Loucy (cell line): ENCODE measurements around the gene SCRT2.

Experiments
- H2AFZ ChIP-seq: fragments of 200-600 bp; sonication (generic); 2 replicates; pipeline ENCODE4 v1.6.0; 2016; ENCODE audit warnings: antibody characterized with exemption, mild to moderate bottlenecking, low read length, moderate library complexity
- H3F3A ChIP-seq: fragments of 200-600 bp; 2 replicates; pipeline ENCODE4 v1.6.0; 2016; ENCODE audit warnings: antibody characterized with exemption, low read depth, mild to moderate bottlenecking
- H3K27me3 ChIP-seq: fragments of 200-600 bp; sonication (generic); 2 replicates; pipeline ENCODE4 v1.6.1; 2014; ENCODE audit warnings: low read length, mild to moderate bottlenecking; ENCODE audit not compliant: insufficient read depth, poor library complexity, severe bottlenecking
- H3K36me3 ChIP-seq: fragments of 200-600 bp; sonication (generic); 2 replicates; pipeline ENCODE4 v1.6.1; 2016; ENCODE audit warnings: low read length; ENCODE audit not compliant: insufficient read depth
- H3K4me1 ChIP-seq: fragments of 200-600 bp; sonication (generic); 2 replicates; pipeline ENCODE4 v1.5.1; 2014; ENCODE audit warnings: low read length, mild to moderate bottlenecking; ENCODE audit not compliant: insufficient read depth, poor library complexity, severe bottlenecking
- H3K4me2 ChIP-seq: fragments of 200-600 bp; sonication (generic); 2 replicates; pipeline ENCODE4 v1.6.0; 2014; ENCODE audit warnings: antibody characterized with exemption, low read length, low read depth, mild to moderate bottlenecking; ENCODE audit not compliant: poor library complexity, severe bottlenecking
- H3K4me3 ChIP-seq: fragments of 200-600 bp; sonication (generic); 2 replicates; pipeline ENCODE4 v1.5.1; 2014; ENCODE audit warnings: low read length, mild to moderate bottlenecking, mixed read lengths; ENCODE audit not compliant: poor library complexity, severe bottlenecking
- H3K79me2 ChIP-seq: fragments of 200-600 bp; sonication (generic); 2 replicates; pipeline ENCODE4 v1.6.1; 2014; ENCODE audit warnings: low read length; ENCODE audit not compliant: insufficient read depth
- H3K9ac ChIP-seq: fragments of 200-600 bp; sonication (generic); 2 replicates; pipeline ENCODE4 v1.6.0; 2014; ENCODE audit warnings: mild to moderate bottlenecking, low read depth, low read length, moderate library complexity; ENCODE audit not compliant: poor library complexity, severe bottlenecking
- H3K9me2 ChIP-seq: fragments of 200-600 bp; sonication (generic); replicated peaks from 2 replicates; pipeline ENCODE4 v1.6.1; 2016; ENCODE audit warnings: low read depth, low read length, mixed read lengths
- H3K9me3 ChIP-seq: fragments of 200-600 bp; sonication (generic); 2 replicates; pipeline ENCODE4 v1.6.1; 2014; ENCODE audit warnings: mild to moderate bottlenecking, antibody characterized with exemption, low read length, low read depth; ENCODE audit not compliant: insufficient read depth
- H4K20me1 ChIP-seq: fragments of 200-600 bp; sonication (generic); 2 replicates; pipeline ENCODE4 v1.6.0; 2014; ENCODE audit warnings: antibody characterized with exemption, low read length, mild to moderate bottlenecking; ENCODE audit not compliant: insufficient read depth, poor library complexity, severe bottlenecking
- EZH2phosphoT487 ChIP-seq: fragments of 200-600 bp; IDR thresholded peaks from 2 replicates; pipeline ENCODE4 v1.6.1; 2018; ENCODE audit warnings: antibody characterized with exemption, mild to moderate bottlenecking, moderate library complexity, borderline replicate concordance
- TF ChIP-seq, protein P1 (sequence below): fragments of 200-600 bp; sonication (generic); conservative IDR thresholded peaks from 2 replicates; pipeline ENCODE4 v1.5.1; 2014; ENCODE audit warnings: mild to moderate bottlenecking, antibody characterized with exemption, low read length

SCRT2 gene

GRCh38 chr20:650954-651353 is 24.6 kb downstream of the SCRT2 start:
- TF ChIP-seq, protein P1, sequence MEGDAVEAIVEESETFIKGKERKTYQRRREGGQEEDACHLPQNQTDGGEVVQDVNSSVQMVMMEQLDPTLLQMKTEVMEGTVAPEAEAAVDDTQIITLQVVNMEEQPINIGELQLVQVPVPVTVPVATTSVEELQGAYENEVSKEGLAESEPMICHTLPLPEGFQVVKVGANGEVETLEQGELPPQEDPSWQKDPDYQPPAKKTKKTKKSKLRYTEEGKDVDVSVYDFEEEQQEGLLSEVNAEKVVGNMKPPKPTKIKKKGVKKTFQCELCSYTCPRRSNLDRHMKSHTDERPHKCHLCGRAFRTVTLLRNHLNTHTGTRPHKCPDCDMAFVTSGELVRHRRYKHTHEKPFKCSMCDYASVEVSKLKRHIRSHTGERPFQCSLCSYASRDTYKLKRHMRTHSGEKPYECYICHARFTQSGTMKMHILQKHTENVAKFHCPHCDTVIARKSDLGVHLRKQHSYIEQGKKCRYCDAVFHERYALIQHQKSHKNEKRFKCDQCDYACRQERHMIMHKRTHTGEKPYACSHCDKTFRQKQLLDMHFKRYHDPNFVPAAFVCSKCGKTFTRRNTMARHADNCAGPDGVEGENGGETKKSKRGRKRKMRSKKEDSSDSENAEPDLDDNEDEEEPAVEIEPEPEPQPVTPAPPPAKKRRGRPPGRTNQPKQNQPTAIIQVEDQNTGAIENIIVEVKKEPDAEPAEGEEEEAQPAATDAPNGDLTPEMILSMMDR: no peak; the same call in 1 of the 2 replicates
- TF ChIP-seq EZH2phosphoT487: no peak
- no peak overlapping the region for H2AFZ ChIP-seq
- no peaks in the 10 kb centered on the region for H3K9me2 ChIP-seq
- no peak overlapping the region for H3K4me2 ChIP-seq
- H3K9me3 ChIP-seq: no peaks in the 10 kb centered on the region
- H3K4me1 ChIP-seq: no peaks in the 10 kb centered on the region
- H3K79me2 ChIP-seq: no peaks in the 10 kb centered on the region
- H4K20me1 ChIP-seq: no peaks in the 10 kb centered on the region
- H3K27me3 ChIP-seq: no peaks in the 10 kb centered on the region
- no peaks in the 10 kb centered on the region for H3F3A ChIP-seq
- H3K9ac ChIP-seq: no peak overlapping the region
- no peaks in the 10 kb centered on the region for H3K36me3 ChIP-seq
- no peak overlapping the region for H3K4me3 ChIP-seq

DNA sequence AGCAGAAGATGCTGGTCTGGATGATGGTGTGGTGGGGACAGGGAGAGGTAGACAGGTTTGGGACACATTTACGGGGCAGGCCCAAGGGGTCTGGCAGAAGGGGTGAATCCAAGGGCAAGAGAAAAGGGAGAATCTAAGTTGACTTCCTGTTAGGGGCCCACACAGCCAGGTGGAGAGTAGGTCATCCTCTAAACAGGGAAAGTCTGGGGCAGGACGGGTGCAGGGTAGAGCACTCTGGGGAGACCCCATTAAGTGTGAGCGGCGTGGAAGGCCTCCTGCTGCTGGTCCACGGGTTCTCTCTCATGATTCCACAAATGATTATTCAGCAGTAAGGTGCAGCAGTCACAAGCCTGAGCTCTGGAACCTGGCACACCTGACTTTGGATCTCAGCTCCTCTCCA is 25.3 kb downstream of the SCRT2 start:
- Histone ChIP-seq H3K9me3 (no peaks in the 10 kb centered on the region), H3K9me2 (no peaks in the 10 kb centered on the region), H3K4me1 (peaks cover 3% of the 10 kb centered on the region), H3K4me3 (no peak overlapping the region), H3K27me3 (no peaks in the 10 kb centered on the region), H3K9ac (no peak overlapping the region), H3F3A (no peaks in the 10 kb centered on the region), H4K20me1 (no peaks in the 10 kb centered on the region), H3K4me2 (no peak overlapping the region), H2AFZ (no peak overlapping the region), H3K79me2 (no peaks in the 10 kb centered on the region), H3K36me3 (no peaks in the 10 kb centered on the region)
- no peak for TF ChIP-seq EZH2phosphoT487
- TF ChIP-seq, protein P1: no peak

- no peaks in the 10 kb centered on the region for H3F3A ChIP-seq
- peaks cover 3% of the 10 kb centered on the region for H3K4me1 ChIP-seq
- no peaks in the 10 kb centered on the region for H4K20me1 ChIP-seq
- no peak overlapping the region for H3K4me3 ChIP-seq
- H3K27me3 ChIP-seq: no peaks in the 10 kb centered on the region
- H3K36me3 ChIP-seq: no peaks in the 10 kb centered on the region
- H3K4me2 ChIP-seq: no peak overlapping the region
- H3K9ac ChIP-seq: no peak overlapping the region
- H3K79me2 ChIP-seq: no peaks in the 10 kb centered on the region
- no peaks in the 10 kb centered on the region for H3K9me3 ChIP-seq
- H3K9me2 ChIP-seq: no peaks in the 10 kb centered on the region
- no peak overlapping the region for H2AFZ ChIP-seq
- no peak for TF ChIP-seq EZH2phosphoT487
- TF ChIP-seq, protein P1: no peak
These were observed 28.1 kb downstream of the SCRT2 start for GRCh38 chr20:647479-648019.
